Naive B cell (primary cell): ENCODE results near the gene MYOZ2. TPM values are rescaled to one million over a fixed set of nuclear protein-coding genes. Genes with fewer than 3 reads are reported as not detected.
A peak's percentile ranks its signal among the peaks of the same experiment; 100 is the strongest.

Experiments
- ATAC-seq, 2 donors: fragments of 150-1000 bp; cut with Tn5 transposase; 2 replicates each; pipeline ENCODE4 v1.10.0; 2021; ENCODE audit warnings: low read depth in 2 of 2, mild to moderate bottlenecking in 2 of 2, moderate library complexity in 2 of 2
- DNase-seq: peaks from one replicate; pipeline ENCODE4 v3.0.0; 2022
- H3K27ac Mint-ChIP-seq, 6 donors: one replicate each; pipeline ENCODE4 v1.8.0; 2020 to 2022; ENCODE audit warnings: mild to moderate bottlenecking in 6 of 6, mixed read lengths in 6 of 6, moderate library complexity in 5 of 6, inconsistent platforms in 2 of 6
- H3K27me3 Mint-ChIP-seq, 3 donors: one replicate each; pipeline ENCODE4 v1.8.0; 2021 to 2022; ENCODE audit warnings: mixed read lengths in 3 of 3, mild to moderate bottlenecking in 1 of 3
- H3K36me3 Mint-ChIP-seq, 2 donors: one replicate each; pipeline ENCODE4 v1.8.0; 2020 to 2022; ENCODE audit warnings: mixed read lengths in 2 of 2, inconsistent platforms in 1 of 2, mild to moderate bottlenecking in 1 of 2
- H3K4me1 Mint-ChIP-seq, 3 donors: one replicate each; pipeline ENCODE4 v1.8.0; 2020 to 2022; ENCODE audit warnings: mixed read lengths in 3 of 3, inconsistent platforms in 1 of 3, mild to moderate bottlenecking in 1 of 3, moderate library complexity in 1 of 3
- H3K4me3 Mint-ChIP-seq, 8 donors: one replicate each; pipeline ENCODE4 v1.8.0; 2020 to 2022; ENCODE audit warnings: mild to moderate bottlenecking in 8 of 8, mixed read lengths in 8 of 8, moderate library complexity in 8 of 8, inconsistent platforms in 2 of 8
- H3K9me3 Mint-ChIP-seq, 7 donors: one replicate each; pipeline ENCODE4 v1.8.0; 2020 to 2022; ENCODE audit warnings: mixed read lengths in 7 of 7, mild to moderate bottlenecking in 5 of 7, inconsistent platforms in 2 of 7, moderate library complexity in 1 of 7
- polyA plus RNA-seq, 6 donors: library from polyadenylated mRNA; unstranded; fragments of 300-500 nt; fragmentation: Illumina TruSeq; gene quantifications; one replicate each; pipeline ENCODE4 v1.2.3, GENCODE V29; 2021; ENCODE audit warnings: low read depth in 6 of 6

Gene MYOZ2
- polyA plus RNA-seq, 6 donors from 2014 or later = not detected

GRCh38 chr4:119212234-119212963 is 76.8 kb downstream of the MYOZ2 start, which contains the start of gene USP53:
Gene USP53, plus strand, starts transcription at chr4:119212713. Its CDS starts 27,047 bp downstream, at chr4:119239760.
- peak; percentile 88 to 89 for ATAC-seq
- H3K27me3 Mint-ChIP-seq = no peaks in the 10 kb centered on the region
- peaks cover 19 to 45% (median 22%) of the 10 kb centered on the region in 3 donors for H3K4me1 Mint-ChIP-seq
- H3K36me3 Mint-ChIP-seq = peaks cover 3% of the 10 kb centered on the region in 2 donors
- peak; percentile 95 for DNase-seq
- H3K9me3 Mint-ChIP-seq = no peaks in the 10 kb centered on the region
- H3K4me3 Mint-ChIP-seq = peak within 1 kb of the TSS; percentile 89 to 99 (median 96)
- H3K27ac Mint-ChIP-seq = peak within 1 kb of the TSS; percentile 84 to 95 (median 92)

- no peak for DNase-seq
- peak overlapping the region; percentile 89 to 99 (median 96) for H3K4me3 Mint-ChIP-seq
Measured at GRCh38 chr4:119212964-119213606, 77.5 kb downstream of the MYOZ2 start.

GRCh38 chr4:119218093-119218492 is 82.5 kb downstream of the MYOZ2 start:
- Mint-ChIP-seq H3K9me3 (no peaks in the 10 kb centered on the region), H3K4me3 (no peak overlapping the region), H3K4me1 (peaks cover 3 to 19% (median 4%) of the 10 kb centered on the region in 3 donors), H3K27ac (peak overlapping the region in 1 of 6 donors; percentile 45), H3K27me3 (no peaks in the 10 kb centered on the region), H3K36me3 (peaks cover 27 to 33% of the 10 kb centered on the region in 2 donors)
- DNase-seq (no peak), ATAC-seq (no peak)

More at GRCh38 chr4:119212964-119213606, 77.5 kb downstream of the MYOZ2 start:
- H3K36me3 Mint-ChIP-seq = peaks cover 10% of the 10 kb centered on the region in 2 donors
- H3K4me1 Mint-ChIP-seq = peaks cover 19 to 50% (median 22%) of the 10 kb centered on the region in 3 donors
- no peaks in the 10 kb centered on the region for H3K27me3 Mint-ChIP-seq
- no peaks in the 10 kb centered on the region for H3K9me3 Mint-ChIP-seq
- peak overlapping the region; percentile 76 to 95 (median 92) for H3K27ac Mint-ChIP-seq
- ATAC-seq = peak; percentile 40 to 50

- H3K27ac Mint-ChIP-seq = no peak overlapping the region
- H3K9me3 Mint-ChIP-seq = peaks cover 0 to 6% (median 2%) of the 10 kb centered on the region in 7 donors
- H3K4me3 Mint-ChIP-seq = no peak overlapping the region
Measured at GRCh38 chr4:119221412-119221811, 85.8 kb downstream of the MYOZ2 start.

GRCh38 chr4:119227690-119228089 is 92.1 kb downstream of the MYOZ2 start:
- Mint-ChIP-seq H3K27me3 (no peaks in the 10 kb centered on the region), H3K4me3 (no peak overlapping the region), H3K27ac (no peak overlapping the region), H3K4me1 (peaks cover 0 to 33% (median 8%) of the 10 kb centered on the region in 3 donors), H3K36me3 (peaks cover 0 to 23% of the 10 kb centered on the region in 2 donors), H3K9me3 (peaks cover 0 to 6% (median 2%) of the 10 kb centered on the region in 7 donors)
- ATAC-seq (no peak), DNase-seq (no peak)

More at GRCh38 chr4:119221412-119221811, 85.8 kb downstream of the MYOZ2 start:
- DNase-seq = no peak
- Mint-ChIP-seq H3K36me3 (peaks cover 33 to 35% of the 10 kb centered on the region in 2 donors), H3K27me3 (no peaks in the 10 kb centered on the region), H3K4me1 (peaks cover 0 to 14% (median 0%) of the 10 kb centered on the region in 3 donors)
- no peak for ATAC-seq

- no peak overlapping the region for H3K4me3 Mint-ChIP-seq
- no peak for ATAC-seq
- peaks cover 0 to 6% (median 2%) of the 10 kb centered on the region in 7 donors for H3K9me3 Mint-ChIP-seq
- DNase-seq = no peak
- H3K27ac Mint-ChIP-seq = no peak overlapping the region
- peaks cover 6 to 40% (median 13%) of the 10 kb centered on the region in 3 donors for H3K4me1 Mint-ChIP-seq
- H3K27me3 Mint-ChIP-seq = no peaks in the 10 kb centered on the region
- H3K36me3 Mint-ChIP-seq = peaks cover 0 to 23% of the 10 kb centered on the region in 2 donors
Measured at GRCh38 chr4:119228406-119228805, 92.8 kb downstream of the MYOZ2 start.

- Mint-ChIP-seq H3K4me1 (peaks cover 14 to 44% (median 21%) of the 10 kb centered on the region in 3 donors), H3K9me3 (no peaks in the 10 kb centered on the region), H3K36me3 (peaks cover 0 to 18% of the 10 kb centered on the region in 2 donors), H3K4me3 (no peak overlapping the region), H3K27ac (no peak overlapping the region), H3K27me3 (no peaks in the 10 kb centered on the region)
- no peak for DNase-seq
- no peak for ATAC-seq
Measured at GRCh38 chr4:119229908-119230687, 94.5 kb downstream of the MYOZ2 start.

- no peaks in the 10 kb centered on the region for H3K27me3 Mint-ChIP-seq
- H3K27ac Mint-ChIP-seq = no peak overlapping the region
- H3K4me1 Mint-ChIP-seq = peaks cover 14 to 45% (median 21%) of the 10 kb centered on the region in 3 donors
- peaks cover 9 to 29% of the 10 kb centered on the region in 2 donors for H3K36me3 Mint-ChIP-seq
- H3K9me3 Mint-ChIP-seq = no peaks in the 10 kb centered on the region
- ATAC-seq (no peak), DNase-seq (no peak)
- H3K4me3 Mint-ChIP-seq = no peak overlapping the region
Measured at GRCh38 chr4:119231491-119231890, 95.9 kb downstream of the MYOZ2 start.

GRCh38 chr4:119232286-119232685 is 96.7 kb downstream of the MYOZ2 start:
- Mint-ChIP-seq H3K27me3 (no peaks in the 10 kb centered on the region), H3K4me1 (peaks cover 14 to 45% (median 21%) of the 10 kb centered on the region in 3 donors), H3K9me3 (no peaks in the 10 kb centered on the region), H3K4me3 (no peak overlapping the region), H3K27ac (no peak overlapping the region), H3K36me3 (peaks cover 9 to 32% of the 10 kb centered on the region in 2 donors)
- DNase-seq (no peak), ATAC-seq (no peak)

- no peaks in the 10 kb centered on the region for H3K9me3 Mint-ChIP-seq
- ATAC-seq = no peak
- peaks cover 14 to 46% (median 21%) of the 10 kb centered on the region in 3 donors for H3K4me1 Mint-ChIP-seq
- peaks cover 9 to 35% of the 10 kb centered on the region in 2 donors for H3K36me3 Mint-ChIP-seq
- peak overlapping the region in 1 of 6 donors; percentile 75 for H3K27ac Mint-ChIP-seq
- H3K27me3 Mint-ChIP-seq = no peaks in the 10 kb centered on the region
- peak overlapping the region in 3 of 8 donors; percentile 3 to 81 (median 13) for H3K4me3 Mint-ChIP-seq
- no peak for DNase-seq
Measured at GRCh38 chr4:119233191-119233590, 97.6 kb downstream of the MYOZ2 start.

- no peak for DNase-seq
Measured at GRCh38 chr4:119233750-119234149, 98.1 kb downstream of the MYOZ2 start.

GRCh38 chr4:119237201-119237600 is 101.6 kb downstream of the MYOZ2 start:
- Mint-ChIP-seq H3K27ac (no peak overlapping the region), H3K36me3 (peaks cover 9 to 43% of the 10 kb centered on the region in 2 donors), H3K27me3 (no peaks in the 10 kb centered on the region), H3K4me3 (no peak overlapping the region), H3K9me3 (no peaks in the 10 kb centered on the region), H3K4me1 (peaks cover 12 to 31% (median 14%) of the 10 kb centered on the region in 3 donors)
- no peak for ATAC-seq
- DNase-seq = no peak

More at GRCh38 chr4:119233750-119234149, 98.1 kb downstream of the MYOZ2 start:
- Mint-ChIP-seq H3K4me3 (peak overlapping the region in 3 of 8 donors; percentile 3 to 81 (median 47)), H3K36me3 (peaks cover 9 to 37% of the 10 kb centered on the region in 2 donors), H3K27ac (peak overlapping the region in 2 of 6 donors; percentile 49 to 92), H3K27me3 (no peaks in the 10 kb centered on the region), H3K4me1 (peaks cover 14 to 45% (median 17%) of the 10 kb centered on the region in 3 donors), H3K9me3 (no peaks in the 10 kb centered on the region)
- ATAC-seq = no peak
